ENCODE results near the gene SND1.

The SND1 gene

DNA sequence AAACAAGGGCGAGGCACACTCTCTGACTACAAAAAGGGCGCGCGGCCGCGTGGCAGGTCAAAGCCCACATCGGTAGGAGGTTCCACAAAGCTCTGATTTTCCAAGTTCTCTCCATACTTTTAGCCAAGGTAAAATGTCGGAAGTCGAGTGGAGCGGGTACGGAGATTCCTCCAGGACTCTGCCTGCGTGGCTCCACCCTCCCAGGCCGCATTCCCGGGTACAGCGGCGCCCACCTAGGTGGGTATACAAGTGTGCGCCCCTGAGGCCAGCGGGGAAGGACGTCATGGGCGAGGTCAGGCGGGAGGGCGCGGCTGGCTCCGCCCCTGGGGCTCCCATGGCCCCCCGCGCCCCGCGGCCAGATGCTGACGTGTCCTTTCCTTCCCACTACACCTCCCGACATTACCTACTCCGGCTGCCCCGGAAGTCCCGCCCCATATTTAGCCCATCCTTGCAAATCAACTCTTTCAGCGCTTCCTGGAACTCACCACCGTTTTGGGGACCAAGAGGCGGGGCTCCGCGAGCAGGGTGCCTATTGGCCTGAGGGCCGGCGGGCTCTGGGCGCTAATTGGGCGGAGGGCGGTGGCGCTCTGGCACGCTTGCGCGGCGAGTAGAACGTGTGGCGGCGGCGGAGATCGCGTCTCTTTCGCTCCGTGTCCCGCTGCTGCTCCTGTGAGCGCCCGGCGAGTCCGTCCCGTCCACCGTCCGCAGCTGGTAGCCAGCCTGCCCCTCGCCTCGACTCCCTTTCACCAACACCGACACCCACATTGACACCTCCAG, at the start of gene SND1:
SND1 (plus strand) TSS at position 639 of the 777 bp plus-strand sequence. CDS start 180 bp downstream, outside the sequence.
- Histone ChIP-seq H3K4me1 (ENCODE audit: control insufficient read depth, insufficient read depth, low read length) (peaks cover 3% of the 10 kb centered on the region; the same call in 1 of the 2 replicates), H3K4me3 (ENCODE audit: low read depth, low read length) (peak within 1 kb of the TSS; percentile 94), H3K36me3 (ENCODE audit: control insufficient read depth in 2 of 2, insufficient read depth in 1 of 2, low read length in 2 of 2) (peaks cover 0 to 19% of the 10 kb centered on the region in 2 experiments; a peak in 1 of 3 replicates), H3K27ac (ENCODE audit: extremely low read depth, low read depth, low read length) (peak within 1 kb of the TSS; percentile 65), H3K9me3 (ENCODE audit: control insufficient read depth, insufficient read depth, low read depth, low read length) (no peaks in the 10 kb centered on the region)
- CTCF ChIA-PET: no interaction called here
- POLR2A ChIA-PET: interaction anchor here (1.3 kb wide), 1 partner anchor 64 kb away, joined by 3 read pairs; the partner anchor contains the start of gene ARF5
- TF ChIP-seq ZNF366 (tag by site-specific recombination; conservative IDR thresholded peaks at IDR 0.05) (peak; percentile 78), ZNF341 (tag by site-specific recombination; IDR thresholded peaks at IDR 0.05; ENCODE audit: low read depth) (peak; percentile 57), GLIS1 (tag by site-specific recombination; IDR thresholded peaks at IDR 0.05) (peak; percentile 76), ZNF311 (tag by site-specific recombination; IDR thresholded peaks at IDR 0.05; ENCODE audit: borderline replicate concordance) (no peak), ZNF621 (tag by site-specific recombination; IDR thresholded peaks at IDR 0.05) (no peak), RBAK (tag by site-specific recombination; IDR thresholded peaks at IDR 0.05) (no peak), ZNF777 (tag by site-specific recombination; IDR thresholded peaks at IDR 0.05; ENCODE audit: borderline replicate concordance) (no peak), KLF9 (tag by site-specific recombination; IDR thresholded peaks at IDR 0.05; ENCODE audit: low read depth) (peak; percentile 70; the same call in 1 of the 2 replicates), ZNF76 (tag by site-specific recombination; IDR thresholded peaks at IDR 0.05; ENCODE audit: borderline replicate concordance, low read depth) (peak; percentile 90), SP2 (tag by site-specific recombination; IDR thresholded peaks at IDR 0.05) (peak; percentile 98), ZNF792 (tag by site-specific recombination; IDR thresholded peaks at IDR 0.05) (0 out of 2 replicates have a peak, but pooled peaks have one; percentile 17), ZNF501 (tag by site-specific recombination; IDR thresholded peaks at IDR 0.05) (peak; percentile 62), KLF10 (tag by site-specific recombination; IDR thresholded peaks at IDR 0.05) (peak; percentile 91), ZNF549 (tag by site-specific recombination; IDR thresholded peaks at IDR 0.05) (no peak), ZSCAN30 (tag by site-specific recombination; IDR thresholded peaks at IDR 0.05) (peak; percentile 69; the same call in 1 of the 2 replicates)
- TF ChIP-seq, protein P1, sequence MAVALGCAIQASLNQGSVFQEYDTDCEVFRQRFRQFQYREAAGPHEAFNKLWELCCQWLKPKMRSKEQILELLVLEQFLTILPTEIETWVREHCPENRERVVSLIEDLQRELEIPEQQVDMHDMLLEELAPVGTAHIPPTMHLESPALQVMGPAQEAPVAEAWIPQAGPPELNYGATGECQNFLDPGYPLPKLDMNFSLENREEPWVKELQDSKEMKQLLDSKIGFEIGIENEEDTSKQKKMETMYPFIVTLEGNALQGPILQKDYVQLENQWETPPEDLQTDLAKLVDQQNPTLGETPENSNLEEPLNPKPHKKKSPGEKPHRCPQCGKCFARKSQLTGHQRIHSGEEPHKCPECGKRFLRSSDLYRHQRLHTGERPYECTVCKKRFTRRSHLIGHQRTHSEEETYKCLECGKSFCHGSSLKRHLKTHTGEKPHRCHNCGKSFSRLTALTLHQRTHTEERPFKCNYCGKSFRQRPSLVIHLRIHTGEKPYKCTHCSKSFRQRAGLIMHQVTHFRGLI (tag by site-specific recombination; IDR thresholded peaks at IDR 0.05): no peak
- TF ChIP-seq, protein P2, sequence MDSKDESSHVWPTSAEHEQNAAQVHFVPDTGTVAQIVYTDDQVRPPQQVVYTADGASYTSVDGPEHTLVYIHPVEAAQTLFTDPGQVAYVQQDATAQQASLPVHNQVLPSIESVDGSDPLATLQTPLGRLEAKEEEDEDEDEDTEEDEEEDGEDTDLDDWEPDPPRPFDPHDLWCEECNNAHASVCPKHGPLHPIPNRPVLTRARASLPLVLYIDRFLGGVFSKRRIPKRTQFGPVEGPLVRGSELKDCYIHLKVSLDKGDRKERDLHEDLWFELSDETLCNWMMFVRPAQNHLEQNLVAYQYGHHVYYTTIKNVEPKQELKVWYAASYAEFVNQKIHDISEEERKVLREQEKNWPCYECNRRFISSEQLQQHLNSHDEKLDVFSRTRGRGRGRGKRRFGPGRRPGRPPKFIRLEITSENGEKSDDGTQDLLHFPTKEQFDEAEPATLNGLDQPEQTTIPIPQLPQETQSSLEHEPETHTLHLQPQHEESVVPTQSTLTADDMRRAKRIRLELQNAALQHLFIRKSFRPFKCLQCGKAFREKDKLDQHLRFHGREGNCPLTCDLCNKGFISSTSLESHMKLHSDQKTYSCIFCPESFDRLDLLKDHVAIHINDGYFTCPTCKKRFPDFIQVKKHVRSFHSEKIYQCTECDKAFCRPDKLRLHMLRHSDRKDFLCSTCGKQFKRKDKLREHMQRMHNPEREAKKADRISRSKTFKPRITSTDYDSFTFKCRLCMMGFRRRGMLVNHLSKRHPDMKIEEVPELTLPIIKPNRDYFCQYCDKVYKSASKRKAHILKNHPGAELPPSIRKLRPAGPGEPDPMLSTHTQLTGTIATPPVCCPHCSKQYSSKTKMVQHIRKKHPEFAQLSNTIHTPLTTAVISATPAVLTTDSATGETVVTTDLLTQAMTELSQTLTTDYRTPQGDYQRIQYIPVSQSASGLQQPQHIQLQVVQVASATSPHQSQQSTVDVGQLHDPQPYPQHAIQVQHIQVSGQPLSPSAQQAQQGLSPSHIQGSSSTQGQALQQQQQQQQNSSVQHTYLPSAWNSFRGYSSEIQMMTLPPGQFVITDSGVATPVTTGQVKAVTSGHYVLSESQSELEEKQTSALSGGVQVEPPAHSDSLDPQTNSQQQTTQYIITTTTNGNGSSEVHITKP (tag by site-specific recombination; IDR thresholded peaks at IDR 0.05): peak; percentile 82; the same call in 1 of the 2 replicates
- TF ChIP-seq, protein P3, sequence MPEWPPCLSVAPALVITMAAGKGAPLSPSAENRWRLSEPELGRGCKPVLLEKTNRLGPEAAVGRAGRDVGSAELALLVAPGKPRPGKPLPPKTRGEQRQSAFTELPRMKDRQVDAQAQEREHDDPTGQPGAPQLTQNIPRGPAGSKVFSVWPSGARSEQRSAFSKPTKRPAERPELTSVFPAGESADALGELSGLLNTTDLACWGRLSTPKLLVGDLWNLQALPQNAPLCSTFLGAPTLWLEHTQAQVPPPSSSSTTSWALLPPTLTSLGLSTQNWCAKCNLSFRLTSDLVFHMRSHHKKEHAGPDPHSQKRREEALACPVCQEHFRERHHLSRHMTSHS (tag by site-specific recombination; IDR thresholded peaks at IDR 0.05): no peak
- TF ChIP-seq, protein P4, sequence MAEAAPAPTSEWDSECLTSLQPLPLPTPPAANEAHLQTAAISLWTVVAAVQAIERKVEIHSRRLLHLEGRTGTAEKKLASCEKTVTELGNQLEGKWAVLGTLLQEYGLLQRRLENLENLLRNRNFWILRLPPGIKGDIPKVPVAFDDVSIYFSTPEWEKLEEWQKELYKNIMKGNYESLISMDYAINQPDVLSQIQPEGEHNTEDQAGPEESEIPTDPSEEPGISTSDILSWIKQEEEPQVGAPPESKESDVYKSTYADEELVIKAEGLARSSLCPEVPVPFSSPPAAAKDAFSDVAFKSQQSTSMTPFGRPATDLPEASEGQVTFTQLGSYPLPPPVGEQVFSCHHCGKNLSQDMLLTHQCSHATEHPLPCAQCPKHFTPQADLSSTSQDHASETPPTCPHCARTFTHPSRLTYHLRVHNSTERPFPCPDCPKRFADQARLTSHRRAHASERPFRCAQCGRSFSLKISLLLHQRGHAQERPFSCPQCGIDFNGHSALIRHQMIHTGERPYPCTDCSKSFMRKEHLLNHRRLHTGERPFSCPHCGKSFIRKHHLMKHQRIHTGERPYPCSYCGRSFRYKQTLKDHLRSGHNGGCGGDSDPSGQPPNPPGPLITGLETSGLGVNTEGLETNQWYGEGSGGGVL (tag by site-specific recombination; IDR thresholded peaks at IDR 0.05): no peak
- TF ChIP-seq, protein P5, sequence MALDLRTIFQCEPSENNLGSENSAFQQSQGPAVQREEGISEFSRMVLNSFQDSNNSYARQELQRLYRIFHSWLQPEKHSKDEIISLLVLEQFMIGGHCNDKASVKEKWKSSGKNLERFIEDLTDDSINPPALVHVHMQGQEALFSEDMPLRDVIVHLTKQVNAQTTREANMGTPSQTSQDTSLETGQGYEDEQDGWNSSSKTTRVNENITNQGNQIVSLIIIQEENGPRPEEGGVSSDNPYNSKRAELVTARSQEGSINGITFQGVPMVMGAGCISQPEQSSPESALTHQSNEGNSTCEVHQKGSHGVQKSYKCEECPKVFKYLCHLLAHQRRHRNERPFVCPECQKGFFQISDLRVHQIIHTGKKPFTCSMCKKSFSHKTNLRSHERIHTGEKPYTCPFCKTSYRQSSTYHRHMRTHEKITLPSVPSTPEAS (tag by site-specific recombination; IDR thresholded peaks at IDR 0.05): peak; percentile 7; the same call in 1 of the 2 replicates
- TF ChIP-seq, protein P6, sequence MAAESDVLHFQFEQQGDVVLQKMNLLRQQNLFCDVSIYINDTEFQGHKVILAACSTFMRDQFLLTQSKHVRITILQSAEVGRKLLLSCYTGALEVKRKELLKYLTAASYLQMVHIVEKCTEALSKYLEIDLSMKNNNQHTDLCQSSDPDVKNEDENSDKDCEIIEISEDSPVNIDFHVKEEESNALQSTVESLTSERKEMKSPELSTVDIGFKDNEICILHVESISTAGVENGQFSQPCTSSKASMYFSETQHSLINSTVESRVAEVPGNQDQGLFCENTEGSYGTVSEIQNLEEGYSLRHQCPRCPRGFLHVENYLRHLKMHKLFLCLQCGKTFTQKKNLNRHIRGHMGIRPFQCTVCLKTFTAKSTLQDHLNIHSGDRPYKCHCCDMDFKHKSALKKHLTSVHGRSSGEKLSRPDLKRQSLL (tag by site-specific recombination; IDR thresholded peaks at IDR 0.05): no peak
- TF ChIP-seq, protein P7, sequence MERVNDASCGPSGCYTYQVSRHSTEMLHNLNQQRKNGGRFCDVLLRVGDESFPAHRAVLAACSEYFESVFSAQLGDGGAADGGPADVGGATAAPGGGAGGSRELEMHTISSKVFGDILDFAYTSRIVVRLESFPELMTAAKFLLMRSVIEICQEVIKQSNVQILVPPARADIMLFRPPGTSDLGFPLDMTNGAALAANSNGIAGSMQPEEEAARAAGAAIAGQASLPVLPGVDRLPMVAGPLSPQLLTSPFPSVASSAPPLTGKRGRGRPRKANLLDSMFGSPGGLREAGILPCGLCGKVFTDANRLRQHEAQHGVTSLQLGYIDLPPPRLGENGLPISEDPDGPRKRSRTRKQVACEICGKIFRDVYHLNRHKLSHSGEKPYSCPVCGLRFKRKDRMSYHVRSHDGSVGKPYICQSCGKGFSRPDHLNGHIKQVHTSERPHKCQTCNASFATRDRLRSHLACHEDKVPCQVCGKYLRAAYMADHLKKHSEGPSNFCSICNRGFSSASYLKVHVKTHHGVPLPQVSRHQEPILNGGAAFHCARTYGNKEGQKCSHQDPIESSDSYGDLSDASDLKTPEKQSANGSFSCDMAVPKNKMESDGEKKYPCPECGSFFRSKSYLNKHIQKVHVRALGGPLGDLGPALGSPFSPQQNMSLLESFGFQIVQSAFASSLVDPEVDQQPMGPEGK (tag by site-specific recombination; IDR thresholded peaks at IDR 0.05): peak; percentile 99
